Measurements from ENCODE around the gene ELAVL4.

- no peak for TF ChIP-seq POLR2A (IDR thresholded peaks at IDR 0.05; ENCODE audit: low read depth, low read length)
- TF ChIP-seq POLR2AphosphoS5 (IDR thresholded peaks at IDR 0.05; ENCODE audit: low read depth, low read length), result no peak
- no peak for TF ChIP-seq TAF1 (IDR thresholded peaks at IDR 0.05; ENCODE audit: borderline replicate concordance, low read depth, low read length)
These were observed 13.0 kb upstream of the ELAVL4 start for GRCh38 chr1:50095716-50096115.
